GM18870 (cell line): ENCODE results near the gene NUDT6.
A peak's percentile ranks its signal among the peaks of the same experiment; 100 is the strongest.
"Not testable (repeated sequence)": the region's sequence is repeated elsewhere in the genome, so short reads cannot be mapped to it uniquely, and the experiment has no call there.

Source experiments
- ATAC-seq: cut with Tn5 transposase; IDR thresholded peaks from one replicate; pipeline ENCODE4 v1.9.1; 2021; ENCODE audit warnings: moderate library complexity; ENCODE audit not compliant: unreplicated experiment

NUDT6 gene, protein sequence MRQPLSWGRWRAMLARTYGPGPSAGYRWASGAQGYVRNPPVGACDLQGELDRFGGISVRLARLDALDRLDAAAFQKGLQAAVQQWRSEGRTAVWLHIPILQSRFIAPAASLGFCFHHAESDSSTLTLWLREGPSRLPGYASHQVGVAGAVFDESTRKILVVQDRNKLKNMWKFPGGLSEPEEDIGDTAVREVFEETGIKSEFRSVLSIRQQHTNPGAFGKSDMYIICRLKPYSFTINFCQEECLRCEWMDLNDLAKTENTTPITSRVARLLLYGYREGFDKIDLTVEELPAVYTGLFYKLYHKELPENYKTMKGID

DNA sequence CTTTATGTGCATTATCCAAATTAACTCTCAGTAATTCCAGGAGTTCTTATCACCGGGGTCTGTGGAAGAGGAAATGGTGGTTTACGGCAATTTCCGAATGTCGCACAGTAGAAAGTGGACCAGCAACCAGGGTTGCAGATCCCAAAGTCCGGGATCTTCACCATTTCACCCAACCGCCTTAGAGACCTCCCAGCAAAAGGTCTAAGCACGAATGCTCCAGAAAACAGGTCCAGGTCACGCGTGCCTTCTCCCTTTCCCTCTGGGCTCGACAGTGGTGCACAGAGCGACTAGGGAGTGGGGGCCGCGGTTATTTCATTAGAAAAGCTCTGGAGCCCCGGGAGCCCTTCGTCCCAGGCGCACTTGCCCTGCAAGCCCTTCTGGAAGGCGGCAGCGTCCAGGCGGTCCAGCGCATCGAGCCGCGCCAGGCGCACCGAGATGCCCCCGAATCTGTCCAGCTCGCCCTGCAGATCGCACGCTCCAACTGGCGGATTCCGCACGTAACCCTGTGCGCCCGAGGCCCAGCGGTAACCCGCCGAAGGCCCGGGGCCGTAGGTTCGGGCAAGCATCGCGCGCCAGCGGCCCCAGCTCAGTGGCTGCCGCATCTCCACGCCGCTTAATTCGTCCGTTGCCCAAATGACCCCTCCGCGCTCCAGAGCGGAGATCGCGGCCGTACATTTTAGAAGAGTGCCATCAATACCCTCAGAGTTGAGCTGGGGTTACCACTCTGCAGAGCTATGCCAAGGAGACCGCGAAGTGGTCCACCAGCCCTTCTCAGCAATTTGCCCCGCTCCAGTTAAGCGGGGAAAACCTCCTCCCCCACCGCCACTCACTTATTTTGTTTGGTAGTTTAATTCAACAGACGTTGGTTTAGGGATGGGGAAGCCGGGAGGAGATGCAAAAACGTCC lies at the start of gene NUDT6:
TSS of gene NUDT6 (minus strand) at position 627 of the 906 bp plus-strand sequence. CDS start at position 602, 25 bp downstream.
- ATAC-seq: peak; percentile 49

DNA sequence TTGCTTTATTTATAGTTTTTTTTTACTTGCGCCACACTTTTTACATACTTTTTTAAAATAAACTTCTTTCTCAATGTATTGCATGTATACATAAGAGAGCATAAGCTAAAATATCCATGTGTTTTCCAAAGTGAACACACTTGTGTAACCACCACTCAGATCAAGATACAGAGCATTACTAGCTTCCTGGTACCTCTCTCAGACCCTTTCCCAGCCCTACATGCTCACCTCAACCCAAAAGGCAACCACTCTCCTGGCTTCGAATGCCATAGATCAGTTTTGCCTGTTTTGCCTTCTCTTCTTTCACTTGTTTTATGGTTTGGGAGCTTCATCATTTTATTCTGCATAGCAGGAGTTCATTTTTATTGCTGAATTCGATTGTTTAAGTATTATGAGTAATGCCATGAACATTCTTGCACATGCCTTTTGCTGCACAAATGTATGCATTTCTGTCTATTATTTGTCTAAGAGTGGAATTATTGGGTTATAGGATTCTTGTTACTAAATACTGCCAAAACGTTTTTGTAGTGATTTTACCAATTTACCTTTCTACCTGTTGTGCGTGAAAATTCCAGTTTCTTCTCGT lies 45.9 kb upstream of the NUDT6 start:
- ATAC-seq: no peak

DNA sequence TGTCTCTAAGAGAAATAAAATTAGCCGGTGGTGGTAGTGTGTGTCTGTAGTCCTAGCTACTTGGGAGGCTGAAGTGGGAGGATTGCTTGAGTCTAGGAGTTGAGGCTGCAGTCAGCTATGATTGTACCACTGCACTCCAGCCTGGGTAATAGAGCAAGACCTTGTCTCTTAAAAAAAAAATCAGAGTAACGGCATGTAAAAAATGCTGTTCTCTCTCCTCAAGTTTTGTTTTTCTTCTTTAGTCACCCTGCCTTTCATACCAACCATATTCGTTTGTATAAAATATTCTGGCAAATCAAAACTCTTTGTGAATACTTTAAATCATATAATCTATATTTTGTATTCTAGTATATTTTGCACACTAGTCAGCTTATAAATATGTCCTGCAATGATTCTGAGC lies 44.8 kb upstream of the NUDT6 start:
- no peak for ATAC-seq

DNA sequence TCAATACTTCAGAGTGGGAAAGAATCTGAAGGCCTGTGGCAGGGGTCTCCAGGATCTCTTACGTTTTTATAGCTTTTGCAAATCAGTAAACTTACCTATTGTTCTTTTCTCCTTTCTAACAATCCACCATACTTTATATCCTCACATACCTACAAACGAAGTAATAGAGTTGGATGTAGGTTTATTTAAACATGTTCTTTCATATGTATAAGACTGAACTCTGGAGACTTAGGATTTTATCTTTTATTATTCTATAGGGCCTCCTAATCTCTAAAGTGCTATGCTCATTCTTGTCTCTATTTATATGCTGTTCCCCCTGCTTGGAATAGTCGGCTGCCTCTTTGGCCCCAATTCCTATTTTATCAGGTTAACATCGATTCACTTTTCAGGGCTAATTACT lies 43.8 kb upstream of the NUDT6 start:
- no peak for ATAC-seq

DNA sequence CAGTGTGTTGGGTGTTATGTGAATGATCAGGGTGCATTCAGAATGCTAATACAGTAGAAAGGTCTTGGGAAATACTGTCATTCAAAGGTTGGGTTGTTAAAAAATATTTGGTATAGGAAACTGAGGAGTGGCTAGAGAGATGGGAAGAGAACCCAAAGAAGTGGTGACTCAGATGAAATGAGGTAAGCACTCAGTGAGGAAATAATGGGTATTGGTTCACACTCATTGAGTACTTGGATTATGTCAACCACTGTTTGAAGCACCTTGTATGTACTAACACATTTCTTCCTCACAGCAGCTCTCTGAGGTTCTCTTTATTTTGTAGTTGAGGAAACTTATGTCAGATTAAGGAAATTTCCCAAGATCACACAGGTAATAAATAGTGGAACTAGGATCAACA lies 40.8 kb upstream of the NUDT6 start:
- ATAC-seq: no peak

DNA sequence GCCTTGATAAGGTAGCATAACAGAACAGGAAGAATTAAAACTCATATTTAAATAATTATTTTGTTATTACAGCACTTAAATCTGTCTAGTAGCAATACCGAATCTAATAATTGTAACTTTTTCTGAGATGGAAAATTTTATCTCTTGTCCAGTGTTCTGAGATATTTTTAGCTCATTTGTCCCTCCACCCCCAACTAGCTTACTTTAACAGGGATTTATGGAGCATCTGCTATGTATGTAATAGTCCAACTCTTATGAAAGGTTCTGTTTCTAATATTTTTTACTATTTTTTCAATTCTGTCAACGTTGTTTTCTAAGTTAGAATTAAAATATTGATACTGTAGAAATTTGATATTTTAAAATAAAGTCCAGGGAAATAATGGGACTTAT lies 38.2 kb upstream of the NUDT6 start:
- ATAC-seq: no peak

DNA sequence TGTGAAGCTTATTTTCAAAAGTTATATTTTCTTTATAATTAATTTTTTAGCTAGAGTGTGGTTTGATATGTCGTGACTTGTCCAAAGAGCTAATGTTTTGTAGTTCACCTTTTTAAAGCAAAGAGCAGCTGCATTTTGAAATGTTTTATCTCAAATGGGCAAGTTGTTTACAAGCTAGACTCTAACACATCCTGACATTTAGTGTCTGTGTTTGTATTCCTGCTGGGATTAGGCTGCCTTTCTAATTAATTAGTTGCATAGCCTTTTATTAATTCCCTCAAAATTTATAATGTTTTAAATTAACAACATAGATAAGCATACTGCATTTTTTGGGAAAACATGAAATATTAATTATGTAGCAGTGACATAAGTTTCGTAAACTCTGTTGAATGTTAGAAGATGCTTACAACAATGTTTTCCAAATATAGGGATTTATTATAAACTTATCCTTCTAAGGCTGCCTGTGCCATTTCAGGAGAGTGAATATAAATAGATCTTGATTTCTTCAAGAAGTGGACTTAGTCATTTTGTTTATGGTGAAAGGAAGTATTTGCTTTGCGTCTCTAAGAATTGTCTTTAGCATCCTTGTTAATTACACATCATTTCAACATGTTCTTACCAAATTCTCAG lies 37.7 kb upstream of the NUDT6 start:
- ATAC-seq: no peak

DNA sequence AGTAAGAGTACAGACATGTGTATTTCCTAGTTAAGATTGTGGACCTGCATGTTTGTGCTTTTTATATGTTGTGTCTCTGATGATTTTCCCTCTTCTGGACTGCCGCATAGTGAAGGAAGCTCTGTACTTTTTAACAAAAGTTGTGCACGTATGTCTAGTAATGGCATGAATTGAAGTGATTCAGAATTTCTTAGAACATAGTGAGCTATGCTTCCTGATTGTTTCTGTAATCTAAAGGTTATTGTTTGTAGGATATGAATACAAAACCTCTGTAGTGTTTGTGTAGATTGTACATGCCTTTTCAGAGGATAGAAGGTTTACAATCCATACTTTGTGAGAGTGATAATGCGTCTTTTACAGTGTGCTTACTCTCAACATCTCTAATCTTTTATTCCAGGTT lies 37.0 kb upstream of the NUDT6 start:
- no peak for ATAC-seq

DNA sequence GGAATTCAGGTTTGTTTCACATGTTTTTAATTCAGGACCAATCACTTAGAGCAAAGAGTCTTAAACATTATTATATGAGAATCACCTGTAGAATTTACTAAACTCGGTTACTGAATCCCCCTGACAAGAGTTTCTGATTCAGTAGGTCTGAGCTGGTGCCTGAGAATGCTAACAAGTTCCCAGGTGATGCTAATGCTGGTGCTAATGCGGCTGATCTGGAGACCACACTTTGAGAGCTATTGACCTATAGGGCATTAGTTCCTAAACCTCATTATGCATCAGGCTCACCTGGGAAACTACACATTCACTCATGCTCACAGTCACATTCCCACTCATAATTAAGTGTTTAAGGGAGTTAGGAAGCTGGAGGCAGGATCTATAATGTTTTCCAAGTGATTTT lies 36.1 kb upstream of the NUDT6 start:
- no peak for ATAC-seq

DNA sequence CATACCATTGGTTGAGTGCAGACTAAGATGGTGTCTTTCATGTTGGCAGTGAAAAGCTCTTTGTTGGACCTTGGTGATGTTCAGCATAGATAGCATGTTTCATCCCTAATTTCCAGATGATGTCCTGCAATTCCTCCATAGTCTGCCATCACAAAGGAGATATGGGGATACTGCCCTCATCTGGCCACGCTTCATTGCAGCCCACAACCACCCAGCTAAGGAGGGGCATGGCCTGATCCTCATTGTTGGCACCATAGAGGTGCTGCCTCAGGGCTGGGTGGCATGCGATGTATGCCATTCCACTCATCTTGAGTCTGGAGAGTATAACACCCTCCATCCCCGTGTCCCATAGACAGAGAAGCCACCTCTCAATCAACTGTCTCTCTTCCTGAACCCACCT lies 31.5 kb upstream of the NUDT6 start:
- no peak for ATAC-seq

DNA sequence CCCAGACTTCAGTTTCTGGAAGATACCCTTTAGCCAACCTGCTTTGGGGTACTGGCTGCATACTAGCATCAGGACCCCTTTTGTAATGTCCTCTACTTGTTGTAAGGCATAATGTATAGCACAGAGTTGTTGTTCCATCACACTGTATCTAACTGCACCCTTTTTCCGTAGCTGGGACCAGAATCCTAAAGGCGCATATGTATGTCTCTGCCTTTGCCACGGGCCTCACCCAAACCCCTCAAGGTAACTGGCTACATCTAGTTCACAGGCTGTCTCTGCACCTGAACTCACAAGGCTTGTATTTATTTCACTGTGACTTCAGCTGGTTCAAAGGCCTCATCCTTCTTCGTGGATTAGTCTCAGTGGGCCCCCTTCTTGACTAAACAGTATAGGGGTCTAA lies 29.6 kb upstream of the NUDT6 start:
- ATAC-seq: no peak

DNA sequence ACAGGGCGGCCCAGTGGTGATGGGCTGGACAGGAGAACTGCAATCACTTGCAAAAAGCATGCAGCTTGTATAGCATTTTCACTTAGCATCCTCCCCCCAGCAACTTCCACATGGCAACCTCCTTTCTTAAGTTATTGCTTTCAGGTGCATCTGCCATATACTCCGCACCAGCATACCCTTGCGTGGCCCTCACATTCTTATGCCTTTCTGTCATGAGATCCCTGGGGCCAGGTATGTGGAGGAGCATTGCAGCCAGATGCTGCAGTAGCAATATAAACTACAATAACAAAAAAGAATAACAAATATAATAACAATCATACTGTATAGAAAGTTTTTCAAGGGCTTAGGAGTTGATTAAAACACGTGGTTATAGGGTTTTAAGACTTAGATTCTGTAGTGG lies 26.3 kb upstream of the NUDT6 start:
- ATAC-seq: no peak

DNA sequence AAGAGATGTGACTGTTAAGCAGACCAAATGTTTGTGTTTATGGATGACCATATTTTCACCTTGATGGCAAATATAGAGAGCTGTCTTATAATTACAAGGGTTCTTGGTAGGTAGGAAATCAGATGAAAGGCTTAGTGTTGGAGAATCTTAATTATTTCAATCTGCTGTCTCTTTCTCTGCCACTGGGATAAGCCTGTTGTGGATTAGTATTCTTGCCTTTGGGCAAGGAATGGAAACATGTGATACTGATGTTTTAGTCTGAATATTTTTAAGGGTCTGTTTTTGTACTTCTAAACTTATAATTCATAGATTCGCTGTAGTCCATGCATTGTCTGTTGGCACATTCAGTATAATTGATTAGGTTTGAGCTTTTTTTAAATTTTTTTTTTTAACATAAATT lies 23.7 kb upstream of the NUDT6 start:
- no peak for ATAC-seq

DNA sequence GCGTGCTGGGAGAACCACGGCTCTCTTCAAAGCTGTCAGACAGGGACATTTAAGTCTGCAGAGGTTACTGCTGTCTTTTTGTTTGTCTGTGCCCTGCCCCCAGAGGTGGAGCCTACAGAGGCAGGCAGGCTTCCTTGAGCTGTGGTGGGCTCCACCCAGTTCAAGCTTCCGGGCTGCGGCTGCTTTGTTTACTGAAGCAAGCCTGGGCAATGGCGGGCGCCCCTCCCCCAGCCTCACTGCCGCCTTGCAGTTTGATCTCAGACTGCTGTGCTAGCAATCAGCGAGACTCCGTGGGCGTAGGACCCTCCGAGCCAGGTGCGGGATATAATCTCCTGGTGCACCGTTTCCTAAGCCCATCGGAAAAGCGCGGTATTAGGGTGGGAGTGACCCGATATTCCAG lies 22.7 kb upstream of the NUDT6 start:
- ATAC-seq: not testable (repeated sequence)

DNA sequence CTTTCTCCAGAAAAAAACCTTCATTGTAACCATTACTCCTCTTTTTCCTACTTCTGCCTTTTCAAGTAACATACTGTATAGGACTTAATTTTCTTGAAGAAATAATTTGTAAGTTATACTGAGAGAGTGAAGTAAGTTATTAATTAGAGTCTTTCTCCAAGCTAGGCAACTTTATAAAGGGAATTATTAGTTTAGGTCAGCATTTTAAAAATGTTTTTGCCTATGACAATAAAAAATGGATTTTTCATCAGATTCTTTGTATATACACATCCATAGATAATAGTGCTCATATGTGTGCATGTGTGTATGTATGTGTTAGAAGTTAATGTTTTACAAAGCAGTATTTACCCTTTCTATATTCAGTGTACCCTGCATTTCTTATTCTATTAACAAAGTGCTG lies 10.4 kb upstream of the NUDT6 start:
- ATAC-seq: no peak

DNA sequence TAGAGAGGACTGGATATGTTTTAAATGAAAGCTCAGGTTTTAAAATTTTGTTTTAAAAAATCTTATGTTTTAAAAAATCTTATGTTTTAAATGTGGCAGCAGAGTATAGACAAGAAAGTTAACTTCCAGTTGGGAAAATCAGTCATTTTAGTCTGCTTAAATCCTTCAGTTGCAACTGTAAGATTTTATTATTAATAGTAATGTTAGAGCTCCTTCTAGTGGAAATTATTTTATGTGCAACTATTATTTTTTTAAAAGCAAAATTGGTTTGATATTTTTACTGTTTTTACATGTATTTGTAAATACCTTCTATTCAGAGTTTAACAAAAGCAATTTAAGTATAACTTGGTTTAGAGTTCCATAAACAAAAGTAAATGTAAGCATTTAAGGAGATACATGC lies 8.5 kb upstream of the NUDT6 start:
- no peak for ATAC-seq

DNA sequence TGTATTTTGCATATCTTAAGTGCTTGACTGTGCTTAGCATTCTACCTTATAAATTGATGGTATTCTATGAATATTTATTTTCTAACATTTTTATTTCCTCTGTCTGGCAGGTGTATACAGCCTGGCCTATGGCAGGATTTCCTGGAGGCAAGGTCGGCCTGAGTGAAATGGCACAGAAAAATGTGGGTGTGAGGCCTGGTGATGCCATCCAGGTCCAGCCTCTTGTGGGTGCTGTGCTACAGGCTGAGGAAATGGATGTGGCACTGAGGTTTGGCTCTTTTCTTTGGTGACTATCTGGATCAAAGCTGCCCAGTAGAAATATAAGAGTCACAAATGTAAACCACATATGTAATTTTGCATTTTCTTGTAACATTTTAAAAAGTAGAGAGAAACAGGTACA lies 6.5 kb upstream of the NUDT6 start:
- no peak for ATAC-seq

DNA sequence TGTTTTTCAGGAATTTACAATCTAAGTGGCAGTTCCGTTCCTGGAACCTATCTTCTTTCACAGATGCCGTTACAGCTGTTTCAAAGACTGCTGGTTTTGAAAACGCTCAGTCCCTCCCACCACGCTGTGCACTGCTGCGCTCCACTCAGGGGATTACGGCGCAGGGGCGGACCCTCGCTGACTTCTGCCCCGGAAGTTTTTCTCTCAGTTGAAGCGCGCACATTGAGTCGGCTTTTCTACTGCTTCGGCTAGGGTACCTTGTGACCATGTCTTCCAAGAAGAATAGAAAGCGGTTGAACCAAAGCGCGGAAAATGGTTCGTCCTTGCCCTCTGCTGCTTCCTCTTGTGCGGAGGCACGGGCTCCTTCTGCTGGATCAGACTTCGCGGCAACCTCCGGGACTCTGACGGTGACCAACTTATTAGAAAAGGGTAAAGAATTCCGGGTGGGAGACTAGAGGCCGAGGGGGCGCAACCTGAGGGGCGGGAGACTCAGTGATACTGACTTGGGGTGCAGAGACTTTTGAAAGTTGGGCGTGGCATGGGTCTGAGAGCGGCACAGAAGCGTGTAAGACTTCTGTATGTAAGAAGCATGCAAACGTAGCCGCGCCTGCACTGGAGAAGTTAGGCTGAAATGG lies 597 bp upstream of the NUDT6 start:
- peak; percentile 83 for ATAC-seq

DNA sequence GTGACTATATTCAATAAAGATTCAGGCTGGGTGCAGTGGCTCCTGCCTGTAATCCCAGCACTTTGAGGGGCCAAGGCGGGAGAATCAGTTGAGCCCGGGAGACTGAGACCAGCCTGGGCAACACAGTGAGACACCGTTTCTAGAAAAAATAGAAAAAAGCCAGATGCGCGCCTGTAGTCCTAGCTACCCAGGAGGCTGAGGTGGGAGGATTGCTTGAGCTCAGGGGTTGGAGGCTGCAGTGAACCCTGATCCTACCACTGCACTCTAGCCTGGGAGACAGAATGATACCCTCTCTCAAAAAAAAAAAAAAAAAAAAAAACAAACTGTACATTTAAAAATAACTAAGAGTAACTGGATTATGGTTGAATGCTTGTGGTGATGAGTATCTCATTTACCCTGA lies 1.1 kb downstream of the NUDT6 start:
- no peak for ATAC-seq

DNA sequence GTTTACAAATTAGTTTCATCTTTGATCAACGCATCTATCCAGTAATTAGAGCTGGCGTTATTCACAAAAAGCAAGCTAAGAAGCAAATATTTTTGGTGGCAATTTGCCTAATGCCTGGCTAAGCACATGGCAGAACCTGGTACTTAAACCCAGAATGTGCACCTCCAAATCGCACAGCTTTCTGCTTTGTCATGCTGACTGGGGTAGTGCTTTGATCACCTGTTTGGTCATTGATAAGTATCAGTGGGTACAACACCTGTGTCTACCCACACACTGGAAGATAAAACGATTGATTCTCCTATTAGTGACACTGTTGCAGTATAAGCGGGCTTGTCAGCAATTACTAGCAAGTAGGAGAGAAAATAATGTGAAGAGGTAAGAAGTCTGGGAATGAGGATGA lies 1.9 kb downstream of the NUDT6 start:
- ATAC-seq: no peak

DNA sequence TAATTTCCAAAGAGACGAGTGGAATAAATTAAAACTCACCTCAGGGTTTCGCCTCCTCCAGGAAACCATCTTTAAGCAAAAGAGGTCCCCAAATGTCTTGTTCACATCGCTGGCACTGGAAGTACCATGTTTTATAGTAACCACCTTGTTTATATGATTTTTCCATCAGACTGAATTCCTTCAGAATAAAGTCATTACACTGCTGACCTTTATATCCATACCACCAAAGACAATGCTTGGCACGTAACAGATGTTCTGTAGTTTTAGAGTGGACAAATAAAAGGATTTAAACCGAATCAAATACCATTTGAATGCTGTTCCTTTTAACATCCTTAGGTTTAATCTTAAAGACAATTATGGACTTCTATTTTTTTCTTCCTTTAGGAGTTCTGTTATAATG lies 4.7 kb downstream of the NUDT6 start:
- ATAC-seq: no peak
